ENCODE data around the gene EFEMP2.

Gene EFEMP2

GRCh38 chr11:65912845-65913244 lies 40.2 kb upstream of the EFEMP2 start:
- TF ChIP-seq, protein P1, sequence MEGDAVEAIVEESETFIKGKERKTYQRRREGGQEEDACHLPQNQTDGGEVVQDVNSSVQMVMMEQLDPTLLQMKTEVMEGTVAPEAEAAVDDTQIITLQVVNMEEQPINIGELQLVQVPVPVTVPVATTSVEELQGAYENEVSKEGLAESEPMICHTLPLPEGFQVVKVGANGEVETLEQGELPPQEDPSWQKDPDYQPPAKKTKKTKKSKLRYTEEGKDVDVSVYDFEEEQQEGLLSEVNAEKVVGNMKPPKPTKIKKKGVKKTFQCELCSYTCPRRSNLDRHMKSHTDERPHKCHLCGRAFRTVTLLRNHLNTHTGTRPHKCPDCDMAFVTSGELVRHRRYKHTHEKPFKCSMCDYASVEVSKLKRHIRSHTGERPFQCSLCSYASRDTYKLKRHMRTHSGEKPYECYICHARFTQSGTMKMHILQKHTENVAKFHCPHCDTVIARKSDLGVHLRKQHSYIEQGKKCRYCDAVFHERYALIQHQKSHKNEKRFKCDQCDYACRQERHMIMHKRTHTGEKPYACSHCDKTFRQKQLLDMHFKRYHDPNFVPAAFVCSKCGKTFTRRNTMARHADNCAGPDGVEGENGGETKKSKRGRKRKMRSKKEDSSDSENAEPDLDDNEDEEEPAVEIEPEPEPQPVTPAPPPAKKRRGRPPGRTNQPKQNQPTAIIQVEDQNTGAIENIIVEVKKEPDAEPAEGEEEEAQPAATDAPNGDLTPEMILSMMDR (IDR thresholded peaks at IDR 0.05; ENCODE audit: low read depth, low read length) = no peak
- no peak overlapping the region for H3K4me3 ChIP-seq (replicated peaks in 1 of 2; ENCODE audit: low read depth in 2 of 2, low read length in 2 of 2)
- peak; percentile 52 to 87 for DNase-seq (ENCODE audit: low read depth in 2 of 2)

DNA sequence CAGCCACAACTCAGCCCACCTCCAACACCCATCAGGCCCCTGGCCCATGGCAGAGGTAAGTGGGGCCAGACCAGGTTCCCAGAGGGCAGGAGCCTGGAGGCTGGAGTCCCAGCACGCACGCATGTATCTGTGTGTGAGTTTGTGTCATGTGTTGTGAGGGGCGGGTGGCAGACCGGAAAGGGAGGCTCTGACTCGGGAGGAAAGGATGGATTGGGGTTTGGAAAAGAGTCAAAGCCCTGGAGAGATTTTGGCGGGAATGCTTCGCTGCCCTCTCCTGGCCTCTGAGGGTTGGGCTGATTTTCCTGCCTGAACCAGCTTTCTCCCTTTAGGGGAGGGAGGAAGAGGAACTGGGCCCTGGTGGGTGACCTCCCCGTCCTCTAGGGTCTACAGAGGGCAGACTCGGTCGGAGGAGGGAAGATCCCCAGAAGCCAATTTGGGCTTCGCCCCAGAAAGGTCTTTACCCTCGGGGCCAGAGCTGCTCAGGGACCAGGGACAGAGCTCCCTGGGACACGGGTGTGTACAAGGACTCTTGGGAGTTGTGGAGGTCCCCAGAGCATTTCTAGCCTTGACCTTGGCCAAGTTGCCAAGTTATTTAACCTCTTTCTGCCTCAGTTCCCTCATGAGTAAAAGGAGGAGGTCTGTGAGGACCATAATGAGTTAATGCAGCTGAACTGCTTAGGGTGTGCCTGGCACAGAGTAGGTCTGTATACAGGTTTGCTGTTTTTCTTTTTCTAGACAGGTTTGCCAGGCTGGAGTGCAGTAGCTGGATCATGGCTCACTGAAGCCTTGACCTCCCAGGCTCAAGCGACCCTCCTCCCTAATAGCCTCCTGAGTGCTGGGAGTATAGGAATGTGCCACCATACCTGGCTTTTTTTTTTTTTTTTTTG lies 39.3 kb upstream of the EFEMP2 start:
- peak; percentile 87 to 88 for DNase-seq (ENCODE audit: low read depth in 2 of 2)
- no peak overlapping the region for H3K4me3 ChIP-seq (replicated peaks in 1 of 2; ENCODE audit: low read depth in 2 of 2, low read length in 2 of 2)
- TF ChIP-seq, protein P1 (IDR thresholded peaks at IDR 0.05; ENCODE audit: low read depth, low read length) = peak; percentile 9

DNA sequence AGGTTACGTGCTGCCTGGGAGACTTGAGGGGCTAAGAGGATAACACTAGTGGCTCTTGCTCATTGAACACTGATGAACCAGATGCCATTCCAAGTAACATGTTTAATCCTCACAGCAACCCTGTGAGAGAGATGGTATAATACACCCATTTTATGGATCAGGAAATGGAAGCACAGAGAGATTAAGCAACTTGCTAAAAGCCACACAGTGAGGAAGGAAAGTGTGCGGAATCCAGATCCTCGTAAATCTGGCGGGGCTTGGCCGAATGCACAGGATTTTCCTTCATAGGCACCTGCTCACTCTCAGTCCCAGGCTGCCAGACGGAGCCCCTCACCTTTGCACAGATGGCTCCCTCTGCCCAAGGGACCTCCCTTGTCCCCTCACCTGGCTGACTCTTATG lies 35.3 kb upstream of the EFEMP2 start:
- H3K4me3 ChIP-seq (replicated peaks in 1 of 2; ENCODE audit: low read depth in 2 of 2, low read length in 2 of 2) = no peak overlapping the region
- TF ChIP-seq, protein P1 (IDR thresholded peaks at IDR 0.05; ENCODE audit: low read depth, low read length) = no peak
- no peak for DNase-seq (ENCODE audit: low read depth in 2 of 2)

DNA sequence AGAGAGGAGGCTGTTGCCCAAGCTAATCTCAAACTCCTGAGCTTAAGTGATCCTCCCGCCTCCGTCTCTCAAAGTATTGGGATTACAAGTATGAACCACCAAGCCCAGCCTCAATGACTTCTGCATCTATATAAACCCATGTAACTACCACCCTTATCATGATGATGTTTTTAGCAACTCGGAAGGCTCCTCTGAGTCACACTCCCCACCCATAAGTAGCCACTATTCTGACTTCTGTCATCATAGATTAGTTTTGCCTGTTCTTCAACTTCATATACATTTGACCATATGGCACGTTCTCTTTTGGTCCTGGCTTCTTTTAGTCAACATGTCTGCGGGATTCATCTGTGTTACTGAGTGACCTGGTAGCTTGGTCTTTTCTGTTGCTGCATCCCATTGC lies 34.0 kb upstream of the EFEMP2 start:
- H3K4me3 ChIP-seq (replicated peaks in 1 of 2; ENCODE audit: low read depth in 2 of 2, low read length in 2 of 2) = no peak overlapping the region
- TF ChIP-seq, protein P1 (IDR thresholded peaks at IDR 0.05; ENCODE audit: low read depth, low read length) = no peak
- peak in 1 of 2 donors; percentile 23 for DNase-seq (ENCODE audit: low read depth in 2 of 2)

- no peak overlapping the region for H3K4me3 ChIP-seq (replicated peaks in 1 of 2; ENCODE audit: low read depth in 2 of 2, low read length in 2 of 2)
- DNase-seq (ENCODE audit: low read depth in 2 of 2) = no peak
- TF ChIP-seq, protein P1 (IDR thresholded peaks at IDR 0.05; ENCODE audit: low read depth, low read length) = no peak
These were observed 31.1 kb upstream of the EFEMP2 start for GRCh38 chr11:65903715-65904114.

- DNase-seq (ENCODE audit: low read depth in 2 of 2) = peak; percentile 69 to 92
- H3K4me3 ChIP-seq (replicated peaks in 1 of 2; ENCODE audit: low read depth in 2 of 2, low read length in 2 of 2) = no peak overlapping the region
- TF ChIP-seq, protein P1 (IDR thresholded peaks at IDR 0.05; ENCODE audit: low read depth, low read length) = no peak
These were observed 30.5 kb upstream of the EFEMP2 start for GRCh38 chr11:65903068-65903481.

Data from cardiac fibroblast (primary cell).